Neural cell (in vitro differentiated cells): ENCODE results near the gene MED4. TPM values are rescaled to one million over a fixed set of nuclear protein-coding genes. Genes with fewer than 3 reads are reported as not detected.

ENCODE experiments used
- H2AFZ ChIP-seq: fragments of 200-600, 300-800 bp; sonication (generic), shearing (Covaris generic); 2 replicates; pipeline ENCODE4 v1.6.0; 2014; ENCODE audit warnings: low read depth, mild to moderate bottlenecking, antibody characterized with exemption, low read length, moderate library complexity
- H3F3A ChIP-seq: fragments of 200-600 bp; shearing (Covaris generic); 2 replicates; pipeline ENCODE4 v1.6.1; 2016; ENCODE audit warnings: mild to moderate bottlenecking, moderate library complexity, mixed read lengths, antibody characterized with exemption, low read length; ENCODE audit not compliant: insufficient read depth, poor library complexity, severe bottlenecking
- H3K27ac ChIP-seq: fragments of 200-600, 300-800 bp; sonication (generic), shearing (Covaris generic); 2 replicates; pipeline ENCODE4 v1.5.1; 2014; ENCODE audit warnings: mild to moderate bottlenecking, low read length, moderate library complexity
- H3K27me3 ChIP-seq: fragments of 300-800, 200-600 bp; sonication (generic), shearing (Covaris generic); 2 replicates; pipeline ENCODE4 v1.6.0; 2014; ENCODE audit warnings: mild to moderate bottlenecking, low read depth, low read length, moderate library complexity; ENCODE audit not compliant: insufficient read depth
- H3K36me3 ChIP-seq: fragments of 300-800, 200-600 bp; sonication (generic), shearing (Covaris generic); 2 replicates; pipeline ENCODE4 v1.5.1; 2014; ENCODE audit warnings: mild to moderate bottlenecking, antibody characterized with exemption, low read length, moderate library complexity; ENCODE audit not compliant: insufficient read depth
- H3K4me2 ChIP-seq: fragments of 300-800, 200-600 bp; sonication (generic), shearing (Covaris generic); 2 replicates; pipeline ENCODE4 v1.6.0; 2014; ENCODE audit warnings: mild to moderate bottlenecking, low read length
- H3K4me3 ChIP-seq: fragments of 300-800, 200-600 bp; sonication (generic), shearing (Covaris generic); 2 replicates; pipeline ENCODE4 v1.5.1; 2014; ENCODE audit warnings: mild to moderate bottlenecking, low read length, moderate library complexity
- H3K79me2 ChIP-seq: fragments of 200-600 bp; shearing (Covaris generic); replicated peaks from 2 replicates; pipeline ENCODE4 v1.6.0; 2014; ENCODE audit warnings: mild to moderate bottlenecking, low read length, moderate library complexity; ENCODE audit not compliant: insufficient read depth
- H3K9ac ChIP-seq: fragments of 300-800, 200-600 bp; sonication (generic), shearing (Covaris generic); 2 replicates; pipeline ENCODE4 v1.6.1; 2016; ENCODE audit warnings: mild to moderate bottlenecking, low read length, mixed read lengths
- H3K9me2 ChIP-seq: fragments of 200-600 bp; shearing (Covaris generic); 2 replicates; pipeline ENCODE4 v1.6.1; 2016; ENCODE audit warnings: mild to moderate bottlenecking, low read length, mixed read lengths; ENCODE audit not compliant: insufficient read depth
- H3K9me3 ChIP-seq: fragments of 200-600, 300-800 bp; sonication (generic), shearing (Covaris generic); 2 replicates; pipeline ENCODE4 v1.6.1; 2016; ENCODE audit warnings: mild to moderate bottlenecking, mixed run types, low read length, moderate library complexity, mixed read lengths
- H4K20me1 ChIP-seq: fragments of 200-600 bp; shearing (Covaris generic); 2 replicates; pipeline ENCODE4 v1.6.1; 2016; ENCODE audit warnings: mild to moderate bottlenecking, mixed run types; ENCODE audit not compliant: insufficient read depth
- EP300 ChIP-seq: fragments of 450-650 bp; conservative IDR thresholded peaks from 2 replicates; pipeline ENCODE4 v1.6.1; 2014; ENCODE audit warnings: antibody characterized with exemption, mild to moderate bottlenecking, moderate library complexity; ENCODE audit not compliant: poor library complexity, severe bottlenecking
- EZH2 ChIP-seq: fragments of 200-600, 300-800 bp; shearing (Covaris generic), sonication (generic); IDR thresholded peaks from 2 replicates; pipeline ENCODE4 v1.6.1; 2014; ENCODE audit warnings: antibody characterized with exemption, low read length, borderline replicate concordance, mild to moderate bottlenecking; ENCODE audit not compliant: insufficient read depth, poor library complexity, severe bottlenecking
- MXI1 ChIP-seq: fragments of 450-650 bp; conservative IDR thresholded peaks from 2 replicates; pipeline ENCODE4 v1.6.1; 2014; ENCODE audit warnings: antibody characterized with exemption, mild to moderate bottlenecking; ENCODE audit not compliant: poor library complexity, severe bottlenecking
- POLR2AphosphoS5 ChIP-seq: IDR thresholded peaks from 2 replicates; pipeline ENCODE4 v1.6.1; 2012
- RAD21 ChIP-seq: fragments of 450-650 bp; conservative IDR thresholded peaks from 2 replicates; pipeline ENCODE4 v1.6.1; 2014; ENCODE audit warnings: antibody characterized with exemption, mild to moderate bottlenecking, moderate library complexity
- REST ChIP-seq: IDR thresholded peaks from 2 replicates; pipeline ENCODE4 v1.6.1; 2012; ENCODE audit warnings: borderline replicate concordance
- SMC3 ChIP-seq: fragments of 450-650 bp; conservative IDR thresholded peaks from 2 replicates; pipeline ENCODE4 v1.6.1; 2014; ENCODE audit warnings: antibody characterized with exemption, mild to moderate bottlenecking, moderate library complexity; ENCODE audit not compliant: poor library complexity
- TAF1 ChIP-seq: IDR thresholded peaks from 2 replicates; pipeline ENCODE4 v1.6.1; 2012; ENCODE audit warnings: low read depth
- polyA plus RNA-seq: library from polyadenylated mRNA; depleted of rRNA; stranded (reverse); fragments of >200 nt; gene quantifications from 2 replicates; pipeline ENCODE4 v1.2.3, GENCODE V29; 2014
- TF ChIP-seq, protein P1 (sequence below): fragments of 450-650 bp; IDR thresholded peaks from 2 replicates; pipeline ENCODE4 v1.5.1; 2014; ENCODE audit warnings: antibody characterized with exemption, mild to moderate bottlenecking, moderate library complexity; ENCODE audit not compliant: poor library complexity, severe bottlenecking

Gene MED4
- polyA plus RNA-seq, 1 donor from 2014 or later: 87.5 TPM

DNA sequence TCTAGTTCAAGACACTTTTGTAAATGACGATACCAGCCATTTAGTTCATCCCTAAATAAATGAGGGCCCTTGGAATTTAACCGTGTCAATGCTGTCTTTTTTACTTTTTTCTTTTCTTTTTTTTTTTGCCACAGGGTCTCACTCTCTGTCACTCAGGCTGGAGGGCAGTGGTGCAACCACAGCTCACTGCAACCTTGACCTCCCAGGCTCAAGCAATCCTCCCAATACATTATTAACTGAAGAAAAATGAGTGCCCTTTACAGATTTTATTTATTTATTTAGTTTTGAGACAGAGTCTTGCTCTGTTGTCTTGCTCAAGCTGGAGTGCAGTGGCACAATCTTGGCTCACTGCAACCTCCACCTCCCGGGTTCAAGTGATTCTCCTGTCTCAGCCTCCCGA, 2.9 kb upstream of the MED4 start:
- Histone ChIP-seq H3K36me3 (no peaks in the 10 kb centered on the region), H3K9me2 (no peaks in the 10 kb centered on the region), H4K20me1 (no peaks in the 10 kb centered on the region), H3K27ac (no peak overlapping the region), H3K27me3 (no peaks in the 10 kb centered on the region), H3K9ac (no peak overlapping the region), H3K9me3 (no peaks in the 10 kb centered on the region), H3K4me2 (no peak overlapping the region), H3F3A (no peaks in the 10 kb centered on the region), H3K4me3 (no peak overlapping the region), H3K79me2 (peaks cover 21% of the 10 kb centered on the region), H2AFZ (no peak overlapping the region)
- TF ChIP-seq MXI1 (no peak), EZH2 (no peak), EP300 (no peak), TAF1 (no peak), SMC3 (no peak), POLR2AphosphoS5 (no peak), REST (no peak), RAD21 (no peak)

DNA sequence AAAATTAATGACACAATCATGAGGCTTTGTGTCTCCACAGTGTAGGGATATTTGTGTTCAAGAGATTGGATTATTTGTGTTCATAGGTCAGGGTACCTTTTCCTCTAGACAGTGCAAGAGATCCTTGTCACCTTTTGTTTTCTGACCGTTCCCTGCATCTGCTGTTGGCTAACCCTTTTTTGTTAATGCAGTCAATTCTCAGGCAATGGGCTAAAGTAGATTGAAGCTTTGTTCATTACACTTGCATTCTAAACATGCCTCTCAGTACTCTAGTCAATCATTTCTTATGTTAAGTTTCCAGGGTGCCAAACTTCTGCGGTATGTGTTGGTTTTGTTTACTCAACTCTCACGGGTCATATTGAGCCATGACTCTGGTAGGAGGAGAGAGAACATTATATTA, 1.8 kb upstream of the MED4 start:
- no peak overlapping the region for H2AFZ ChIP-seq
- H4K20me1 ChIP-seq: no peaks in the 10 kb centered on the region
- TF ChIP-seq POLR2AphosphoS5: no peak
- no peak for TF ChIP-seq SMC3
- TF ChIP-seq REST: no peak
- no peak for TF ChIP-seq RAD21
- no peak for TF ChIP-seq TAF1
- TF ChIP-seq EP300: no peak
- TF ChIP-seq, protein P1, sequence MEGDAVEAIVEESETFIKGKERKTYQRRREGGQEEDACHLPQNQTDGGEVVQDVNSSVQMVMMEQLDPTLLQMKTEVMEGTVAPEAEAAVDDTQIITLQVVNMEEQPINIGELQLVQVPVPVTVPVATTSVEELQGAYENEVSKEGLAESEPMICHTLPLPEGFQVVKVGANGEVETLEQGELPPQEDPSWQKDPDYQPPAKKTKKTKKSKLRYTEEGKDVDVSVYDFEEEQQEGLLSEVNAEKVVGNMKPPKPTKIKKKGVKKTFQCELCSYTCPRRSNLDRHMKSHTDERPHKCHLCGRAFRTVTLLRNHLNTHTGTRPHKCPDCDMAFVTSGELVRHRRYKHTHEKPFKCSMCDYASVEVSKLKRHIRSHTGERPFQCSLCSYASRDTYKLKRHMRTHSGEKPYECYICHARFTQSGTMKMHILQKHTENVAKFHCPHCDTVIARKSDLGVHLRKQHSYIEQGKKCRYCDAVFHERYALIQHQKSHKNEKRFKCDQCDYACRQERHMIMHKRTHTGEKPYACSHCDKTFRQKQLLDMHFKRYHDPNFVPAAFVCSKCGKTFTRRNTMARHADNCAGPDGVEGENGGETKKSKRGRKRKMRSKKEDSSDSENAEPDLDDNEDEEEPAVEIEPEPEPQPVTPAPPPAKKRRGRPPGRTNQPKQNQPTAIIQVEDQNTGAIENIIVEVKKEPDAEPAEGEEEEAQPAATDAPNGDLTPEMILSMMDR: no peak
- no peak for TF ChIP-seq EZH2
- no peak for TF ChIP-seq MXI1
- H3K27me3 ChIP-seq: no peaks in the 10 kb centered on the region
- no peaks in the 10 kb centered on the region for H3K36me3 ChIP-seq
- H3K9ac ChIP-seq: no peak overlapping the region
- no peaks in the 10 kb centered on the region for H3K9me2 ChIP-seq
- H3K27ac ChIP-seq: no peak overlapping the region
- H3F3A ChIP-seq: no peaks in the 10 kb centered on the region
- no peak overlapping the region for H3K4me3 ChIP-seq
- H3K79me2 ChIP-seq: peaks cover 30% of the 10 kb centered on the region
- no peaks in the 10 kb centered on the region for H3K9me3 ChIP-seq
- H3K4me2 ChIP-seq: no peak overlapping the region
